A549 treated with RU486 at 1 μM for 4 hours (cell line): ENCODE results near the gene VN1R2. TPM values are rescaled to one million over a fixed set of nuclear protein-coding genes. Genes with fewer than 3 reads are reported as not detected.

ENCODE experiments used
- total RNA-seq: library from RNA; stranded (reverse); fragments of 200-300 nt; extraction: Qiagen RNA extraction; gene quantifications from 5 replicates; pipeline ENCODE4 v1.2.3, GENCODE V29; 2022; ENCODE audit warnings: low read depth

Gene VN1R2, protein sequence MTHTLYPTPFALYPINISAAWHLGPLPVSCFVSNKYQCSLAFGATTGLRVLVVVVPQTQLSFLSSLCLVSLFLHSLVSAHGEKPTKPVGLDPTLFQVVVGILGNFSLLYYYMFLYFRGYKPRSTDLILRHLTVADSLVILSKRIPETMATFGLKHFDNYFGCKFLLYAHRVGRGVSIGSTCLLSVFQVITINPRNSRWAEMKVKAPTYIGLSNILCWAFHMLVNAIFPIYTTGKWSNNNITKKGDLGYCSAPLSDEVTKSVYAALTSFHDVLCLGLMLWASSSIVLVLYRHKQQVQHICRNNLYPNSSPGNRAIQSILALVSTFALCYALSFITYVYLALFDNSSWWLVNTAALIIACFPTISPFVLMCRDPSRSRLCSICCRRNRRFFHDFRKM
- total RNA-seq = not detected in 5 replicates

DNA sequence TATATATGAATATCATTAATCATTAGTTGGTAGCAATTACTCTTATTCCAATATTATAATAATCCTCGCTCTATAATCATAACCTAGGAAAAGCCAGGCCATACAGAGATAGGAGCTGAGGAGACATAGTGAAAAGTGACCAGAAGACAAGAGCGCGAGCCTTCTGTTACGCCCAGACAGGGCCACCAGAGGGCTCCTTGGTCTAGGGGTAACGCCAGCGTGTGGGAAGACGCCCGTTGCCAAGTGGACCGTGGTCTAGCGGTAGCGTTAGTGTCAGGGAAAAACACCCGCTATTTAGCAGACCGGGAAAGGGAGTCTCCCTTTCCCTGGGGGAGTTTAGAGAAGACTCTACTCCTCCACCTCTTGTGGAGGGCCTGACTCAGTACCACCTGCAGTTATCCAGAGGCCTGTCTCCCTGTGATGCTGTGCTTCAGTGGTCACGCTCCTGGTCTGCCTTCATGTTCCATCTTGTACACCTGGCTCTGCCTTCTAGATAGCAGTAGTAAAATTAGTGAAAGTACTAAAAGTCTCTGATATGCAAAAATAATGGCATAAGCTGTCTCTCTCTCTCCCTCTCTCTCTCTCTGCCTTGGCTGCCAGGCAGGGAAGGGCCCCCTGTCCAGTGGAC lies at the start of gene VN1R2:
VN1R2 (plus strand) TSS at position 578 of the 628 bp plus-strand sequence. CDS start 84 bp downstream, outside the sequence.

DNA sequence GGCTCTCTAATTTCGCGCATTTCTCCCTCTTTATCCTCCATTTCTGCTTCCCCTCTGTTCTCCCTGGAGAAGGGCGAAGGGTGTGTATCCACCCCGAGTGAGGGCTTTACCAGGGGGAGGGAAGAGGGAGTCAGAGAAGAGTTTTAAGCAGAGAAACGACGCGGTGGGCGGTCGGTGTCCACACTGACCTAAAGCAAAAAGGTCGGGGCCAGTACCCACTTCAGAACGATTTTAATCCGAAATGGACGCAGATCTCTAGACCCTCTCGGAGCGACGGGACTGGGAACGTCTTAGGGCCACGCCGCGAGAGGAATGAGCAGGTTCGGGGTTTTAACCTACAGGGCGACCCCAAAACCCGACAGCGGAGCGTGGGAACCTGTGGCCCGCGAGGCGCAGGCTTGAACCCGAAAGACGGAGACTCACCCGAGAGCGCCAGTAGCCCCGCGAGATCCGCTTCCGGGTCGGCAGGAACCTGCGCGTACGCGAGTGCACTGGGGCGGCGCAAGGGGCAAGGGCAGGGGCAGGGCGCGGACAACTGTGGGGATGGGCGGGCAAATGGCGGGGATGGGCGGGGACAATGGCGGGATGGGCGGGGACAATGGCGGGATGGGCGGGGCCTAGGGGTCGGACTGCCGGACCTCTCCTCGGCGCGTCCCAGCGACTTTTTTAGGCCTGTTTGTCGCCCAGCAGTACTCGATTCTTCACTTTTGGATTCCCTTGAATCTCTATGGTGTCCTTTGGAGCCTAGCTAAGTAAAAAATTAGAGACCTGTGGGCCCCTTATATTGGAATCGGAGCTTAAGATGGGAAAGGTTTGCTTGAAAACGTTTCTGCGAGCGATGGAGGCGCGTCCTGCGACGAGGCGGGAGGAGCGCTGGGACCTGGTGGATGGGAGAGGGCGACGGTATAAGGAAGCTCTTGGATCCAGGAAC lies 3.4 kb upstream of the VN1R2 start, which contains the start of gene ZNF677:
ZNF677 (minus strand) TSS at position 463 of the 931 bp plus-strand sequence. CDS start 3,323 bp downstream, outside the sequence.

DNA sequence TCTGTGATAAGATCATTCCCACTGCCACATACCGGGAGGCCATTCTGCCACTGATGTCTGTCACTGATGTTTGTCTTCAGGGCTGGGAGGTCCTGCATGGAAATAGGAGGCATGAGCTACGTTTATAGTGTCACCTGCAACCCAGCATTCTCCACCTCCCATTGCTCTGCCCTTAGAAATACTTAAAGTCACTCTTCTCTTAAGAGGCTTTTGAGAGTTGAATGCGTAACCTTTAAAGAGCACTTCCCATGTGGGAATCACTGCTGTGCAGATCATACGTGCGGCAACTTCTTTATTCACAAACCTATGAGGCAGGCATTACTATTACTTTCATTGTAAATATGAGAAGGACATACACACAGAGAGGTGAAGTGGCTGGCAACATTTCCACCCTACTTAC lies 9.5 kb downstream of the VN1R2 start, which contains the start of gene VN1R4:
VN1R4 (minus strand) TSS at position 101 of the 400 bp plus-strand sequence; CDS start at position 43, 58 bp downstream.

Other genes with a start within 250 kb of the VN1R2 start
- gene ERVV-1, start 244.4 kb upstream of the VN1R2 start, total RNA-seq = not detected in 5 replicates
- gene ERVV-2, start 213.6 kb upstream of the VN1R2 start, total RNA-seq = not detected in 5 replicates
- gene ZNF160, start 154.9 kb upstream of the VN1R2 start, total RNA-seq = 5.7 to 9.0 TPM (median 7.9 TPM) in 5 replicates
- not detected in 5 replicates for gene ZNF415, start 125.4 kb upstream of the VN1R2 start, total RNA-seq
- gene ZNF347, start 99.2 kb upstream of the VN1R2 start, total RNA-seq = not detected in 5 replicates
- not detected in 5 replicates for gene ZNF665, start 64.9 kb upstream of the VN1R2 start, total RNA-seq
- gene ZNF677, start 3.4 kb upstream of the VN1R2 start, total RNA-seq = not detected in 5 replicates
- not detected in 5 replicates for gene VN1R4, start 9.4 kb downstream of the VN1R2 start, total RNA-seq
- 1.5 to 4.4 TPM (median 3.7 TPM) in 5 replicates for gene ZNF845, start 75.5 kb downstream of the VN1R2 start, total RNA-seq
- 0.31 to 0.42 TPM (median 0.39 TPM) in 5 replicates for gene ZNF525, start 107.4 kb downstream of the VN1R2 start, total RNA-seq
- gene ZNF765, start 136.9 kb downstream of the VN1R2 start, total RNA-seq = 2.1 to 5.3 TPM (median 3.8 TPM) in 5 replicates
- 7.6 to 8.1 TPM (median 7.7 TPM) in 5 replicates for gene ZNF761, start 173.7 kb downstream of the VN1R2 start, total RNA-seq
- 0.13 to 0.37 TPM (median 0.22 TPM) in 5 replicates for gene ZNF813, start 209.4 kb downstream of the VN1R2 start, total RNA-seq